ENCODE data around the gene PAQR8.

The PAQR8 gene

DNA sequence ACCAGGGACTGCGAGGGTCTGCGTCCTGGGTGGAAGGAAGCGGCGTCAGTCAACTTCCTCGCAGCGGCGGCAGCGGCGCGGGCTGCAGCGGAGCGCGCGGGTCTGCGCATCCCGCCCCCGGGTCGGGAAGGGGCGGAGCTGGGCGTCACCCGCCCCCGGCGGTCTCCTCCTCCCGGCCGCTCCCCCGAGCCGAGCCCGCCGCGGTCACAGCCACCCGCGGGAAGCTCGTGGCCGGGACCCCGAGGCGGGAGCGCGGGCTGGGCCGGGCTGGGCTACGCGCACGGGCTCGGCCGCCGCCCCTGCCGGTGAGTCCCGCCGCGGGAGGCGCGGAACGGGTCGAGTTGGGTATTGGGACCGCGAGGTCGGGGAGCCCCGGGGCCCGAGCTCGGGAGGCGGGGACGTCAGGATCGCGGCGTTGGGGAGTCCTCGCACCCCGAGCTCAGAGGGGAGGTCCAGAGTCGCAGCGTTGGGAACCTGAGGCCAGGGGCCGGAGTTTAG, at the start of gene PAQR8:
Gene PAQR8, plus strand, starts transcription at position 207 of the 498 bp plus-strand sequence. CDS start 41,063 bp downstream, outside the sequence.
- in situ Hi-C loops (cut with MboI; ENCODE audit: low sequenced_read_pairs) = no loop called here

DNA sequence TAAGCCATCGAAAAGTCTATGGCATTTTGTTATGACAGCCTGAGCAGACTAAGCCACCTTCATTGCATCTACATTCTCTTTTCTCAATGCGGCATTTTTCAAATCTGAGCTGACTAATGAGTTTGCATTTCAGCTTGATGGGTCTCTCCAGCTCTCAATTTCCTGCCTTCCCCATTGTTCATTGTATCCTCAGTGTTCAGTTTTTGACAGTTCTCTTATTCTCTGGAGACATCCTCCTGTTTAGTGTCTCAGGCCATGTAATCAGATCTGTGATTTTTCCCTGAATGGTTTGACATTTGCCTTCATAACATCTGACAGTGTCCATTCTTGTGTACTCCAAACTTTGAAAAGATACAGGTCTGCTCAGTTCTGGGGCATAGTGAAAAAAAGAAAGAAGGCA, 49.5 kb upstream of the PAQR8 start:
- in situ Hi-C loops (cut with MboI; ENCODE audit: low sequenced_read_pairs) = no loop called here

DNA sequence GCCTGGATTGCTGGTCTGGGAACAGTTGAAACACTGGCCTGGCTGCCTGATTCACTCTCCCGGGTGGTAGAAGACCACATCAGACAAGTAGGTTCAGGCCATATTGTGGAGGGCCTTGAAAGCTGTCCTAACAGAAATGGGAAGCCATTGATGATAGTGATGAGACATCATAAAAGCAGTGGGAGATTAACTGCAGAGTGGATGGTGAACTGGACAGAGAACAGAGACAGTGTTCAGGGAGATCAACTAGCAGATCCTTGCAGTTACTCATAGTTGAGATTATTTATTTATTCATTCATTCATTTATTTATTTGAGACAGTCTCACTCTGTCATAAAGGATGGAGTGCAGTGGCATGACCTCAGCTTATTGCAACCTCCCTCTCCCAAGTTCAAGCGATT, 47.2 kb upstream of the PAQR8 start:
- in situ Hi-C loops (cut with MboI; ENCODE audit: low sequenced_read_pairs) = no loop called here

DNA sequence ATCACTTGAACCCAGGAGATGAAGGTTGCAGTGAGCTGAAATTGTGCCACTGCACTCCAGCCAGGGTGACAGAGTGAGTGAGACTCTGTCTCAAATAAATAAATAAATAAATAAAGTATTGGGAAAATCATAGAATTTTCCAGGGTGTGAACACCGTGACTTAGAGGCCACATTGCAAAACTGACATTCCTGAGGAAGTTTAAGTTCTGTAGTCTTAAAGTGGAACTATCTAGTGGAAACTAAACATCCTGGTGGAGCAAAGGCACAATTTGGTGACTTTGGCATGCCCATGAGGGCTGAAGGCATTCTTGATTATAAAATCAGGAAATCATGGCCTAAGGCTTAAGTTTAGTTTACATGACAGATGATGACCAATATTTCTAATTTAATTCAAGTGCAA, 44.7 kb upstream of the PAQR8 start:
- in situ Hi-C loops (cut with MboI; ENCODE audit: low sequenced_read_pairs) = no loop called here

- in situ Hi-C loops (cut with MboI; ENCODE audit: low sequenced_read_pairs) = no loop called here
Observed at GRCh38 chr6:52317841-52318581, 43.9 kb upstream of the PAQR8 start.

DNA sequence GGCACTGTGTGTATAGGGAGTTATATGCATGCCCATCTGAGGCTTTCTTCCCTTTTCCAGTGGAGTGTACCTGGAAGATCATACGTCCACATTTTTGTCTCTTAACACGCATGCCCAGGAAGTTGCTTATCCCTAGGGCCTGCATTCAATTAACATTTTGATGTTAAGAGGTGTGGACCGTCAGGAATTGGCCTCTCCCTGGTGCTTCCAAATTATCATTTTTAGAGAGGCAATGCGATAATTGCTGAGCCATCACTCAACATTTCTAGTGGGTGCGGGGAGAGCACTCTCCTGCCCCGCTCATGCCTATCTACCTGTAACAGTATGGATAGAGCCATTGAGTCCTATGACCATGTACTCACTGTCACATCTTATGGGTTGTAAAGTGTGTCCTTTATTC, 37.8 kb upstream of the PAQR8 start:
- in situ Hi-C loops (cut with MboI; ENCODE audit: low sequenced_read_pairs) = no loop called here

- in situ Hi-C loops (cut with MboI; ENCODE audit: low sequenced_read_pairs) = no loop called here
Observed at GRCh38 chr6:52325695-52326471, 36.1 kb upstream of the PAQR8 start.

- in situ Hi-C loops (cut with MboI; ENCODE audit: low sequenced_read_pairs) = no loop called here
Observed at GRCh38 chr6:52326540-52327364, 35.2 kb upstream of the PAQR8 start.

- in situ Hi-C loops (cut with MboI; ENCODE audit: low sequenced_read_pairs) = no loop called here
Observed at GRCh38 chr6:52328303-52328662, 33.7 kb upstream of the PAQR8 start.

DNA sequence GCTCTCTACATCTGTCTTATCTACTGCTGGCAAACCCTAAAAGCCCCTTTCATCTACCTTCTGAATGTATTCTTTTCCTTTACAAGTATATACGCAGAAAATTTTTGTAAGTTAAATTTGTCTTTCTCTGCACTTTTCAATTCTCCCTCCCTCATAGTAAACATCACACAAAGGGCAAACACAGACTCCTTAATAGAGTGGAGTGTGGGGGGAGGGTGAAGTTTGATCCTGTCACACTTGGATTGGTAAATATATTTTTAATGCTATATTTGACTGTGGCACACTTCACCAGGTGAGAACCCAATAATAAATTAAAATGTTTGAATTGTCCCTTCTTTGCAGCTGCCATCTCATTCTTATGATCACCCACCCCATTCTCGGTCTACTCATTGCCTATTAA, 33.2 kb upstream of the PAQR8 start:
- in situ Hi-C loops (cut with MboI; ENCODE audit: low sequenced_read_pairs) = no loop called here

DNA sequence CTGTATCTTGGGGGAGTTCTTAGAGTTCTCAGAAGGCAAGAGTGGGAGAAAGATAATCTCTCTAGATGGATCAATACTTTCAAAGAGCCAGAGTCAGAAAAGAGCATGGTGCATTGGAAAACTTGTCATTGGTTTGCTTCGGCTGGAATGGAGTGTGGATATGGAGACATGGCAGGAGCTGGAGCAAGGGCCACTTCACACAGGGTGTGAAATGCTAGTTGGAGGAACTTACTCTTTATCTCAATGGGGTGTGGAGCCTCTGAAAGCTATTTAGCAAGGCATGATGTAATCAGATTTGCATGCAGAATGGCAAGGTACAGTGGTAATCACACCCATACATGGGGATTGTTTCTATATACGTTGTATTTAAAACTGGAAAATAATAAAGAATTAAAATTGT, 31.5 kb upstream of the PAQR8 start:
- in situ Hi-C loops (cut with MboI; ENCODE audit: low sequenced_read_pairs) = no loop called here

DNA sequence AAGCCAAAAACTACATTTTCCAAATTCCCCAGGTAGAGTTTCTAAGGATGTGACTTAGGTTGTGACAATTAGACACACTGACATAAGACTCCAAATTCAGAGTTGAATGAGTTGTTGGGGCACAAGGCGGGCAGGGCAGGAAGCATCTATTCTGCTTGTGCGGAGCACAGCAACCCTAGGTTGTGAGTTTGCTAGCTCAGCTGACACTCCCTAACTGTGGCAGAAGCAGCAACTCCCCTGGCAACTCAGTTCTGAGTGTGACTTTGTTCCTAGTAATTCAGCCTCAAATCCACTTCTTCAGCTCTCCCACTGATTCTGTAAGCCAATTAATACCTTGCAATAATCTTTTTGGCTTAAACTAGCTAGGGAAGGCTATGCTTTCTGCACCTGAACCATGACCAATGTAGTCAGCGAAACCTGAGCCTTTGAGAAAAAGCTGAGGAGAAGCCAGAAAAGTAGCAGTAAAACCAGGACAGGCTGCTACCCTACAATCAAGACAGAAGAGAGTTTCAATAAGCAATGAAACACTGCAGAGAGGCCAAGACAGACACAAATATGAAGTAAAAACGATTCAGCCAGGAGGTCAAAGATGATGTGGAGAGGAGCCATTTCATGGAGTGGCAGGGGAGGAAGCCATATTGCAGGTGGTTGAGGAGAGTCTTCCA, 30.0 kb upstream of the PAQR8 start:
- in situ Hi-C loops (cut with MboI; ENCODE audit: low sequenced_read_pairs) = no loop called here

DNA sequence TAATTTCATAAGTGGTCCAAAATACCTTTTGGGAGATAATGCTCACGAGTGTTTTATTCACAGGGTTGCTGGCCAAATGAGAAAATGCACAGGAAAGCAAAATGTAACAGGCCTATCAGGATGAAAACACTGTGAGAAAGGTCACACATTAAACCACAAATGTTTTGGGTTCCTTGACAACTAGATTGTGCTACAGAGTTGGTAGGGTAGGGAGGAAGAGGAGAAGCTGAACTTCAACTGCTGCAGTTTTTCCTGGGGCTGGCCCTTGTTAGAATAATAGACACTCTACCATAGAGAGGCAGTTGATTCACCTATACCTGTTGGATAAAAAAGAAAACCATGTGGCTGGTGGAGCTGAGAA, 28.1 kb upstream of the PAQR8 start:
- in situ Hi-C loops (cut with MboI; ENCODE audit: low sequenced_read_pairs) = no loop called here

DNA sequence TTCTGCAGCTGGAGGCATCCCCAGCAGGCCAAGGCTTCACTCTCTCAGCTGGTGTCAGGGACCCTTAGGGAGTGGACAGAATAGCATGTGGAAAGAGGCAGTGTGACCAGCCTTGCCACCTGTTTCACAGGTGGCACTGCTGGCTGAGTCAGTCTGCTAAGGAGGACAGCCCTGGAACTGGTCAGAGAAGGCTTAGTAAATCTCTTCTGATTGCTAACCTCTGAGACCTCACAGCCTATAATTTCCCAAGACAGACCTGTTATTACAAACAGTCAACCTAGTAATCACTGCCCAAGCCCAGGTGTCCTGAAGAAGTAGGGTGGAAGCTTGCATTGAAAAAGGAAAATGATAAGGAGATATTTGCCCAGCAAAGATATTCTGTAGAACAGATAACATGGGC, 26.4 kb upstream of the PAQR8 start:
- in situ Hi-C loops (cut with MboI; ENCODE audit: low sequenced_read_pairs) = no loop called here

- in situ Hi-C loops (cut with MboI; ENCODE audit: low sequenced_read_pairs) = no loop called here
Observed at GRCh38 chr6:52336919-52337561, 24.9 kb upstream of the PAQR8 start.

DNA sequence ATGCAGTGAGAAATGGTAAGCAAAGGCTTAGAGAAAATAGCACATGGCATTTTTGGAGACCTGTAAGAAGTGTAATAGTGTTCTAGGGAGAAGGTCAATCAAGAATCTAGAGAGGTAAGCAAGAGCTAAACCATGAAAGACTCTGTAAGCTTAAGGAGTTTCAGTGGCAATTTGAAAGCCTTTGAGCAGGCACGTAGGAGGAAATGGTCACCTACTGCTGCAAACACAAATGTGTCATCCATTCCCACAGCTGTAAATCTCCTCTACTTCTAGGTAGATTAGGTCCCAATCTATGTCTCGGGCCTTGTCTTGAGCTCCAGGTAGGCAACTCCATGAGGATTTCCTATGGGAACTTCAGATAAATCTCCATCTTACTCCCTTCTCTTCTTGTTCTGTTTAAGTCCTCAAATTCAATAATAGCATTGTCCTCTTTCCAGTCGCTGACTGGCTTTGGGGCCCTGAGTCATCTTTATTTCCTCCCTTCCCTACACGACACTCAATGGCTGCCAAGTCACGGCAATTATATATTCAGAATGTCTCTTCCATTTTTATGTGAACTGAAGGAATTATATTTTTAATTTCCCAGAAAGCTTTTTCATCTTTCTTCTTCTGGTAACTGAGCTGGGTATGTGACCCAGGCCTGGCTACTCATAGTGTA, 24.2 kb upstream of the PAQR8 start:
- in situ Hi-C loops (cut with MboI; ENCODE audit: low sequenced_read_pairs) = no loop called here

GRCh38 chr6:52340603-52340880, 21.4 kb upstream of the PAQR8 start:
- in situ Hi-C loops (cut with MboI; ENCODE audit: low sequenced_read_pairs) = no loop called here

DNA sequence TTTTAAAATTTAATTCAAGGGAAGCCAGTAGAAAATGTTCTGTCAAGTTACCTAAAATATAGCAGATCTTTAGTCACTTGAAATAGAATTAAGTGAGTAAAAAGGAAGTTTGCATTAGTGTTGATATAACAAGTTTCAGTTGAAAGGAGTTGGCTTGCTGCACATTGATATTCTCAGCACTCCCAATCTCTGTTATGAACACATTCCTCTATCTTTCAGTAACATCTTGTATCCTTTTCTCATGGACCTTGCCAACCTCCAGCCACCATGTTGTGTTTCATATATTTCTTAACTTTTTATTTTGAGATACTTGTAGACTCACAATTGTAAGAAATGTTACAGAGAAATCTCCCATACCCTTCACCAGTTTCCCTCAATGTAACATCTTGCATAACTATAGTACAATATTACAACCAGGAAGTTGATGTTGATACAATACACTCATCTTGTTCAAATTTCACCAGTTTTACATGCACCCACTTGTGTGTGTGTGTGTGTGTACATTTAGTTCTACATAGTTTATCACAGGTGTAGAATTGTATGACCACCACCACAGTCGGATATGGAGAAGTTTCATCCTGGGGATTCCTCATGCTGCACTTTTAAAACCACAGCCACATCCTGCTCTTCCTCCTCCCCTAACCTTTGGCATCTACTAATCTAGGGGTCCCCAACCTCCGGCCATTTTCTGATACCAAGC, 20.2 kb upstream of the PAQR8 start:
- in situ Hi-C loops (cut with MboI; ENCODE audit: low sequenced_read_pairs) = no loop called here

- in situ Hi-C loops (cut with MboI; ENCODE audit: low sequenced_read_pairs) = no loop called here
Observed at GRCh38 chr6:52345311-52345710, 16.6 kb upstream of the PAQR8 start.

- in situ Hi-C loops (cut with MboI; ENCODE audit: low sequenced_read_pairs) = no loop called here
Observed at GRCh38 chr6:52346503-52346902, 15.4 kb upstream of the PAQR8 start.

Data from HL-60/S4 treated with retinoic acid at 250 ng/mL for 4 days and 3 days (cell line).